Astrocyte (in vitro differentiated cells and primary cell): ENCODE data around the gene CCNB1IP1. TPM values are rescaled to one million over a fixed set of nuclear protein-coding genes. Genes with fewer than 3 reads are reported as not detected.
"Not testable (repeated sequence)": the region's sequence is repeated elsewhere in the genome, so short reads cannot be mapped to it uniquely, and the experiment has no call there.

Experiments
- DNase-seq: peaks from one replicate; pipeline ENCODE4 v3.0.0-alpha.2; 2010; ENCODE audit warnings: low read depth
- FAIRE-seq: peaks from 2 replicates; lab custom pipeline; 2011; peaks lifted over from hg19 to GRCh38; lab: Jason Lieb, UNC
- H2AFZ ChIP-seq: 2 replicates; pipeline ENCODE4 v1.6.0; 2012; ENCODE audit warnings: low read depth, low read length, inconsistent platforms
- H3K27ac ChIP-seq: 2 replicates; pipeline ENCODE4 v1.5.1; 2011; ENCODE audit warnings: low read depth, low read length, inconsistent platforms
- H3K27me3 ChIP-seq: 2 replicates; pipeline ENCODE4 v1.6.0; 2011; ENCODE audit warnings: low read length, inconsistent platforms; ENCODE audit not compliant: insufficient read depth
- H3K36me3 ChIP-seq: 2 replicates; pipeline ENCODE4 v1.5.1; 2011; ENCODE audit warnings: low read length, inconsistent platforms; ENCODE audit not compliant: insufficient read depth
- H3K4me1 ChIP-seq: 2 replicates; pipeline ENCODE4 v1.5.1; 2011; ENCODE audit warnings: low read length, inconsistent platforms; ENCODE audit not compliant: insufficient read depth
- H3K4me2 ChIP-seq: 2 replicates; pipeline ENCODE4 v1.6.0; 2012; ENCODE audit warnings: low read length, inconsistent platforms
- H3K4me3 ChIP-seq: 2 replicates; pipeline ENCODE4 v1.5.1; 2011; ENCODE audit warnings: low read depth, mild to moderate bottlenecking, low read length, inconsistent platforms; ENCODE audit not compliant: insufficient read depth
- H3K79me2 ChIP-seq: 2 replicates; pipeline ENCODE4 v1.6.0; 2012; ENCODE audit warnings: mild to moderate bottlenecking, low read length, inconsistent platforms; ENCODE audit not compliant: insufficient read depth
- H3K9ac ChIP-seq: 2 replicates; pipeline ENCODE4 v1.6.0; 2012; ENCODE audit warnings: mild to moderate bottlenecking, low read length, inconsistent platforms
- H3K9me3 ChIP-seq: 2 replicates; pipeline ENCODE4 v1.5.1; 2012; ENCODE audit warnings: low read depth, mild to moderate bottlenecking, low read length, inconsistent platforms; ENCODE audit not compliant: insufficient read depth
- H4K20me1 ChIP-seq: 2 replicates; pipeline ENCODE4 v1.6.0; 2012; ENCODE audit warnings: low read length, inconsistent platforms; ENCODE audit not compliant: insufficient read depth
- H3K27ac Mint-ChIP-seq: one replicate; pipeline ENCODE4 v1.8.0; 2021; ENCODE audit warnings: mild to moderate bottlenecking, mixed read lengths; ENCODE audit not compliant: unreplicated experiment
- H3K27me3 Mint-ChIP-seq: one replicate; pipeline ENCODE4 v1.8.0; 2021; ENCODE audit warnings: low read depth, mixed read lengths; ENCODE audit not compliant: unreplicated experiment
- H3K36me3 Mint-ChIP-seq: one replicate; pipeline ENCODE4 v1.8.0; 2021; ENCODE audit warnings: low read depth, mixed read lengths; ENCODE audit not compliant: unreplicated experiment
- H3K4me1 Mint-ChIP-seq: one replicate; pipeline ENCODE4 v1.8.0; 2021; ENCODE audit warnings: low read depth, mixed read lengths; ENCODE audit not compliant: unreplicated experiment
- H3K4me3 Mint-ChIP-seq: one replicate; pipeline ENCODE4 v1.8.0; 2021; ENCODE audit warnings: mild to moderate bottlenecking, moderate library complexity, mixed read lengths; ENCODE audit not compliant: unreplicated experiment
- H3K9me3 Mint-ChIP-seq: one replicate; pipeline ENCODE4 v1.8.0; 2021; ENCODE audit warnings: mild to moderate bottlenecking, mixed read lengths; ENCODE audit not compliant: unreplicated experiment
- EZH2 ChIP-seq: IDR thresholded peaks from 2 replicates; pipeline ENCODE4 v1.6.1; 2012; ENCODE audit warnings: mild to moderate bottlenecking, low read length, inconsistent platforms; ENCODE audit not compliant: insufficient read depth
- total RNA-seq: library from RNA; stranded (reverse); gene quantifications from 2 replicates; pipeline ENCODE4 v1.2.1, GENCODE V29; 2021
- TF ChIP-seq, protein P1 (sequence below): IDR thresholded peaks from 2 replicates; pipeline ENCODE4 v1.5.1; 2011; ENCODE audit warnings: low read depth, mild to moderate bottlenecking, inconsistent platforms, low read length, moderate library complexity; ENCODE audit not compliant: insufficient read depth

CCNB1IP1 gene
- total RNA-seq, 1 donor from 2014 or later: 89.1 TPM

DNA sequence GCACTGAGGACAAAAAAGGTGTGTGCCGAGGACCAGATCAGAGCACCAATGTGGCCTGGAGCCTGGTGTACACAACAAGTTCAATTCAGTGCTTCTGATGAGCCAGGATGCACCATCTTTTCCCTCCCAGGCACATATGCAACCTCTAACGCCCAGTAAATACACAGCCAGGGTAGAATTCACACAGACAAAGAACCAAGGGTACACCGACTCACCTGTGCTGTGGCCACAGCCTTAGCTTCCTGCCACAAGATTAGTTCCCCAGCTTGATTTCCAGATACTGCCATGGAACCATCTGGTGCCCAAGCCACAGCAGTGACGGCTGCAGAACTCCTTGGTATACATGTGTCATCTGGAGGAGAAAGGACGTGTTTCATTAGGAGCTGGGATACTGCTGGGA is 39.7 kb upstream of the CCNB1IP1 start:
- peaks cover 45% of the 10 kb centered on the region for H3K36me3 ChIP-seq
- no peak overlapping the region for H3K4me2 ChIP-seq
- no peaks in the 10 kb centered on the region for H3K4me1 ChIP-seq
- Mint-ChIP-seq H3K27me3 (no peaks in the 10 kb centered on the region), H3K36me3 (peaks cover 35% of the 10 kb centered on the region), H3K9me3 (no peaks in the 10 kb centered on the region), H3K4me1 (no peaks in the 10 kb centered on the region), H3K4me3 (no peak overlapping the region), H3K27ac (no peak overlapping the region)
- no peak overlapping the region for H3K9ac ChIP-seq
- no peaks in the 10 kb centered on the region for H3K79me2 ChIP-seq
- H2AFZ ChIP-seq: no peak overlapping the region
- no peak overlapping the region for H3K4me3 ChIP-seq
- DNase-seq (no peak), FAIRE-seq (no peak)
- H3K9me3 ChIP-seq: no peaks in the 10 kb centered on the region
- H4K20me1 ChIP-seq: no peaks in the 10 kb centered on the region
- no peak overlapping the region for H3K27ac ChIP-seq
- H3K27me3 ChIP-seq: no peaks in the 10 kb centered on the region
- no peak for TF ChIP-seq EZH2
- TF ChIP-seq, protein P1, sequence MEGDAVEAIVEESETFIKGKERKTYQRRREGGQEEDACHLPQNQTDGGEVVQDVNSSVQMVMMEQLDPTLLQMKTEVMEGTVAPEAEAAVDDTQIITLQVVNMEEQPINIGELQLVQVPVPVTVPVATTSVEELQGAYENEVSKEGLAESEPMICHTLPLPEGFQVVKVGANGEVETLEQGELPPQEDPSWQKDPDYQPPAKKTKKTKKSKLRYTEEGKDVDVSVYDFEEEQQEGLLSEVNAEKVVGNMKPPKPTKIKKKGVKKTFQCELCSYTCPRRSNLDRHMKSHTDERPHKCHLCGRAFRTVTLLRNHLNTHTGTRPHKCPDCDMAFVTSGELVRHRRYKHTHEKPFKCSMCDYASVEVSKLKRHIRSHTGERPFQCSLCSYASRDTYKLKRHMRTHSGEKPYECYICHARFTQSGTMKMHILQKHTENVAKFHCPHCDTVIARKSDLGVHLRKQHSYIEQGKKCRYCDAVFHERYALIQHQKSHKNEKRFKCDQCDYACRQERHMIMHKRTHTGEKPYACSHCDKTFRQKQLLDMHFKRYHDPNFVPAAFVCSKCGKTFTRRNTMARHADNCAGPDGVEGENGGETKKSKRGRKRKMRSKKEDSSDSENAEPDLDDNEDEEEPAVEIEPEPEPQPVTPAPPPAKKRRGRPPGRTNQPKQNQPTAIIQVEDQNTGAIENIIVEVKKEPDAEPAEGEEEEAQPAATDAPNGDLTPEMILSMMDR: no peak

DNA sequence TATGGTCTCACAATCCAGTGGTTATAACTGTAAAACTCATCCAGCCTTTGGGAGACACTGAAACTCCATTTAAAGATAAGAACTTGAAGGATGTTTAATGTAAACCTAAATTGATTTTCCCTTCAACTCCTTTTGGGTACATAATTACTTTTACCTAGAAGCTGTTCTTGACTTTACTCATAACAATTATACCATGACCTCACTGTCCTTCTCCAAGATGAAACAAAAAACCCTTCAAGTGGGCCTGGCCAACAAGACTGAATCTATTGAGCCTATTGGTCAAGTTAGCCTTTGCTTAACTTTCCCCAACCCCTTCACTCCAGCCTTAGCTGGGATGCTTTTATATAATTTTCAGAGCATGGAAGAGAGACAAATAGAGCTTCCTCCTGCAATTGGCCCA is 32.8 kb upstream of the CCNB1IP1 start:
- Histone ChIP-seq H2AFZ (no peak overlapping the region), H3K9me3 (no peaks in the 10 kb centered on the region), H3K36me3 (peaks cover 38% of the 10 kb centered on the region), H3K4me3 (no peak overlapping the region), H3K79me2 (no peaks in the 10 kb centered on the region), H3K27me3 (no peaks in the 10 kb centered on the region), H4K20me1 (no peaks in the 10 kb centered on the region), H3K4me1 (no peaks in the 10 kb centered on the region), H3K4me2 (no peak overlapping the region), H3K9ac (no peak overlapping the region), H3K27ac (no peak overlapping the region)
- DNase-seq (no peak), FAIRE-seq (no peak)
- H3K27ac Mint-ChIP-seq: no peak overlapping the region
- no peak for TF ChIP-seq EZH2
- TF ChIP-seq, protein P1: no peak
- H3K27me3 Mint-ChIP-seq: no peaks in the 10 kb centered on the region
- H3K4me1 Mint-ChIP-seq: no peaks in the 10 kb centered on the region
- H3K4me3 Mint-ChIP-seq: no peak overlapping the region
- no peaks in the 10 kb centered on the region for H3K9me3 Mint-ChIP-seq
- H3K36me3 Mint-ChIP-seq: peaks cover 8% of the 10 kb centered on the region

DNA sequence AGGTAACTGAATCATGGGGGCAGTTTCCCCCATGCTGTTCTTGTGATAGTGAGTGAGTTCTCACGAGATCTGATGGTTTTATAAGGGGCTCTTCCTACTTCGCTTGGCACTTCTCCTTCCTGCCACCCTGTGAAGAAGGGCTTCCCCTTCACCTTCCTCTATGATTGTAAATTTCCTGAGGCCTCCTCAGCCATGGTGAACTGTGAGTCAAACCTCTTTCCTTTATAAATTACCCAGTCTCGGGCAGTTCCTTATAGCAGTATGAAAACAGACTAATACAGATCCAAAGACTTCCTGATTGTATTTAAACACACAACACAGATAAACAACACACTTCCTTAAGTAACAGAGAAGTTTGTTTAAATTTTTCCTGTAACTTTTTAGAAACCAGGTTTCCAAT is 25.4 kb upstream of the CCNB1IP1 start:
- H3K36me3 ChIP-seq: peaks cover 52% of the 10 kb centered on the region
- H3K4me2 ChIP-seq, H2AFZ ChIP-seq, H3K79me2 ChIP-seq, H3K27me3 ChIP-seq, H3K9ac ChIP-seq, H3K27ac Mint-ChIP-seq, H3K9me3 Mint-ChIP-seq, H4K20me1 ChIP-seq, DNase-seq, H3K4me3 ChIP-seq, H3K4me1 Mint-ChIP-seq, H3K4me1 ChIP-seq, H3K9me3 ChIP-seq, H3K4me3 Mint-ChIP-seq, FAIRE-seq, H3K27ac ChIP-seq, H3K27me3 Mint-ChIP-seq: not testable (repeated sequence)
- H3K36me3 Mint-ChIP-seq: peaks cover 16% of the 10 kb centered on the region
